Umbilical cord (tissue), 2 donors: ENCODE results near the gene CHST8. TPM values are rescaled to one million over a fixed set of nuclear protein-coding genes. Genes with fewer than 3 reads are reported as not detected.
"Not testable (repeated sequence)": the region's sequence is repeated elsewhere in the genome, so short reads cannot be mapped to it uniquely, and the experiment has no call there.

ENCODE experiments used
- DNase-seq: peaks from one replicate; pipeline ENCODE4 v3.0.0-alpha.2; 2015; ENCODE audit warnings: low spot score
- total RNA-seq: library from RNA; depleted of rRNA; stranded (reverse); fragments of >200 nt; gene quantifications from one replicate; pipeline ENCODE4 v1.2.3, GENCODE V29; 2014; ENCODE audit warnings: low replicate concordance; ENCODE audit not compliant: insufficient read depth

The CHST8 gene
- total RNA-seq, 1 donor from 2014 or later = not detected

DNA sequence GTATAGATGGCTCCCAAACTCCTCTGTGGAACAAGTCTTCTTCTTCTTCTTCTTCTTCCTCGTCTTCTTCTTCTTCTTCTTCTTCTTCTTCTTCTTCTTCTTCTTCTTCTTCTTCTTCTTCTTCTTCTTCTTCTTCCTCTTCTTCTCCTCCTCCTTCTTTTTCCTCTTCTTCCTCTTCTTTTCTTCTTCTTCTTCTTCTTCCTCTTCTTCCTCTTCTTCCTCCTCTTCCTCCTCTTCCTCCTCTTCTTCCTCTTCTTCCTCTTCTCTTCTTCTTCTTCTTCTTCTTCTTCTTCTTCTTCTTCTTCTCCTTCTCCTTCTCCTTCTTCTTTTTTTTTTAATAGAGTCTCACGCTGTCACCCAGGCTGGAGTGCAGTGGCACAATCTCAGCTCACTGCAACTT lies 3.4 kb upstream of the CHST8 start:
- not testable (repeated sequence) for DNase-seq

GRCh38 chr19:33618884-33619283 lies 2.9 kb upstream of the CHST8 start:
- no peak for DNase-seq

DNA sequence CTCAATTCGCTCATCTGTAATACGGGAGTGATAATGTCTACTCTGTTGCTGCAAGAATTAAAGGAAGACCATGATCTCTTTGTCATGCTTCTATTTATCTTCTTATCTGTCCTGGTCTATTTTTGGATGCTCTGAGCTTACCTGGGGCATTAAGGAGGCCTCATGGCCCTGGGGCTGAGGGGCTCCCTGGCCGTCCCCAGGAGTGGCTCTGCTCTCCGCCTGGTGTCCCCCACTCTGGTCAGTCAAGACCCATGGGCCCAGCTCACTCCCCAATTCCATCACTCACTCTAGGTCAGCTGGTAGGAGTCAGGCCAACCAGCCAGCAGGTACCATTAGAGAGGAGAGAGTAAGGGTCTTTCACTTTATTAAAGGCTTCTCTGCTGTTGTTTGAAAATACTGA lies 1.1 kb upstream of the CHST8 start:
- no peak for DNase-seq

DNA sequence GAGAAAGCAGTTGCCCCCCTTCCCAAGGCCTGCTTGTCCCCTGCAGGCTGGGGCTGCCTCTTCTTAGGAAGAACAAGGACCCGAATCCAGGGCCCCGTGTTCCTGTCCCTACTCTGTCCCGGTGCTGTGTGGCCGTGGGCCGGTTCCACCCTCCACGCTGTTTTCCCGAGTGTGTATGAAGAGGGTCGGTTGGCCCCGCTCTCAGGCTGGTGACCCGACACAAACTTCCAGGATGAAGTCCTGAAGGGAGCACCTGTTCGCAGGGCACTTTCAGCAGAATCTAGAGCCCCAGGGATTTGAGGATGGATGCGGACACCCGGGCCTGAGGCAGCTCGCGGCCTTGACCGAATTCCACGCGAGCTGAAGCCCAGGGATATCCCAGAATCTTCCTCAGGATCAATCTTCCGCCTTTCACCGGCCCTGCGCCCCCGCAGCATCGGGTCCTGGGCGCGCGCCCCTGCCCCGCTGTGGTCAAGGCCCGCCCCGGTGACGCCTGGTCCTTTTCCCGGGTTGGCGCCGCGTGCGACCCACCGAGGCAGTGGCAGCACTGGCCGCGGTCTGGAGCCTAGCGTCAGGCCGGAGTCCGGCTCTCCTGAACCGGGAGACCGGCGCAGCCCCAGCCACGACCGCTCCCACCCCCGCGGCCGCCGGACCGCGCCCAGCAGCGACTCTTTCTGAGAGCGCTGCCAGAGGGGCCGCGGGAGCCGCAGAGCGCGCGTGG lies 528 bp upstream of the CHST8 start:
- DNase-seq = no peak

DNA sequence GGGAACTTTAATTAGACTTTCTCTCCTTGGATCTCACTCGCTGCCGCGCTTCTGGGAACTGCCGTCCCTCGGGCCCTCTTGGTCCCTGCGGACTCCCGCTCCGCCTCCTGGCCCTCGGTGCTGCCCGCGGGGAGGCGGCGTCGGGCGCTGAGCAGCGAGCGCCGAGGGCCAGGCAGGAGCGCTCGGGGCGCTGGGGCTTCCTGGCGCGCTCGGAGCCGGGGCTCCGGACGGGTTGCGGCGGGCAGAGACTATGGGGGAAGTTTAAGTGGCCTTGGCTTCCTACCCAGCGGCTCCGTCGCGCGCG lies 704 bp downstream of the CHST8 start:
- DNase-seq = no peak

- no peak for DNase-seq
These were observed 1.2 kb downstream of the CHST8 start for GRCh38 chr19:33622809-33623511.

- DNase-seq = no peak
These were observed 2.8 kb downstream of the CHST8 start for GRCh38 chr19:33624586-33624985.

DNA sequence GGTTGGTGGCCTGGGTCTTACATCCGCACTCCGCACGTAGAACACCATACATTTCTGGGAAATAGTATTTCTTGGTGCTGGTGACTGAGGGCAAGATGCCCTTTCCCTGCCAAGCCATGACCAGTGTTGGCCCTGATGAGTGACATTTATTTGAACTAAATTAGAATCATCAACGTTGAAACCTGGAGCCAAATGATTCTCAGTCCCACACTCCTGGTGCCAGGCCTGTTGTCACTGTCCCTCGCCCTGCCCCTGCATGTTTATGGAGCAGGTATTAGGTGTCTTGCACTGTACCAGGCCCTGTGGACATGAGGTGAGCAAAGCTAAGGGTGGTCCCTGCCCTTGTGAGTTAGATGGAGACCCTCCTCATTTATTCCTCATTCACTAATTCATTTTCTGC lies 5.8 kb downstream of the CHST8 start:
- DNase-seq = no peak

- DNase-seq = no peak
These were observed 6.4 kb downstream of the CHST8 start for GRCh38 chr19:33627962-33628839.

- no peak for DNase-seq
These were observed 7.4 kb downstream of the CHST8 start for GRCh38 chr19:33628921-33629825.

DNA sequence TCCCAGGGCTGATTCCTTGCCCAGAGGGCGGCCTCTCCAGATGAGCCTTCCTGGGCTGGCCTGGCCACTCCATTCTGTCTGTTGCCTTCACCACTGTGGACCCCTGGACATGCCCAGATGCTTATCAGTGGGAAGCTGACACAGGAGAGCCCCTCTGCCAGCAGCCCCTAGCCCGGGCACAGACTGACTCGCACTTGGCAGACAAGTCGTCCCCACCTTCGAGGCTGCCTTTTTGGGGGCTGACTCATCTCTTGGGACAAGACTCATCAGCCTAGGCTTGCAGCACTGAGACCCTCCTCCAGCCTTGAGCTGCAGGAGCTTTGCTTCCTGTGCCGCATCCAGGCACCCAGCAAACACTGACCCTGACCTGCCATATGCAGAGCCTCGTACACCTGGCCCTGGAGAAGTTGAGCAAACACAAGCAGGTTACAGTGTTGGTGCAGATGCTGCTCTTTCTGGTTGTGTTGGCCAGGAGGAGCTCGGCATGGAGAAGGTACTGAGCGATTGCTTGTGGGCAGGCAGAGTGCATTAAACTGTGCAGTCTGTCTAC lies 8.1 kb downstream of the CHST8 start:
- DNase-seq = no peak

- no peak for DNase-seq
These were observed 9.3 kb downstream of the CHST8 start for GRCh38 chr19:33630880-33631608.

GRCh38 chr19:33631609-33631973 lies 9.8 kb downstream of the CHST8 start:
- DNase-seq = no peak

- no peak for DNase-seq
These were observed 12.8 kb downstream of the CHST8 start for GRCh38 chr19:33634361-33635091.

DNA sequence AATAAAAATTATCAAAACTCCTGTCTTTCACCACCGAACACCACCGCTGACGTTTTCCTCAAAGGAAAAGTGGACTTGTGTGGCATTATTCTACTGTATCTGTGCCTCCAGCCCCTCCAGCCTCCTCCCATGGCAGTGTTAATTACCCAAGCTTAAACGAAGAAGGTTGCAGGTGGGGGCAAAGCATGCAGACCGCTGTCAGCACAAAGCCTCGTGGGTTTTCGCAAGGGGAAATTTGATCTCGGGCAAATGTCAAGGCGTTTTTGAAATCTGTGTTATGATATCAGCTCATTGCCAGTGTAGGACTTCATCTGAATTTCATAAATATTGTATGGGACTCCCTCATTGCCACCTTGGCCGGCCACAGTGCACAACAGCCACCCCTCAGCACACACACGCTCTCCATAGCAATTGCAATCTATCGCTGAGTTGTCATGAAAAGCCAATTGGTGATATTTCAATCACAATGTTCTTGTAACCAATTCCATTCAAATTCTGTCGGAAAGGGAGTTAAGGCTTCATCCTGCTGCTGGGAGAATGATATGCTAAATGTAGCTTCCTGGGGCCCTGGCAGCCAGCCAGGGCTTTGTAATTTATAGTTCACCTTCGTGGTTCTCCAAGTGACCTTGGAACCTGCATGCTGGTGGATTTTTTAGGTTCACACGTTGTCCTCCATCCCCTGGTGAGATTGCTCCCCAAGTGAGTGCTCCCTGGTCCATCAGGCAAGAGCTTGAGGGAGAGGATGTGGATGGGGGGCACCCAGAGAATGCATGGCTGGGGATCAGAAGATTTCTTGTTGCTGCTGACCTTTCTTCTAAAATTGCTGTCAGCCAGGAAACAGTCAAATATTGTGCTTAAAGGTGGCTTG lies 16.6 kb downstream of the CHST8 start:
- DNase-seq = no peak

DNA sequence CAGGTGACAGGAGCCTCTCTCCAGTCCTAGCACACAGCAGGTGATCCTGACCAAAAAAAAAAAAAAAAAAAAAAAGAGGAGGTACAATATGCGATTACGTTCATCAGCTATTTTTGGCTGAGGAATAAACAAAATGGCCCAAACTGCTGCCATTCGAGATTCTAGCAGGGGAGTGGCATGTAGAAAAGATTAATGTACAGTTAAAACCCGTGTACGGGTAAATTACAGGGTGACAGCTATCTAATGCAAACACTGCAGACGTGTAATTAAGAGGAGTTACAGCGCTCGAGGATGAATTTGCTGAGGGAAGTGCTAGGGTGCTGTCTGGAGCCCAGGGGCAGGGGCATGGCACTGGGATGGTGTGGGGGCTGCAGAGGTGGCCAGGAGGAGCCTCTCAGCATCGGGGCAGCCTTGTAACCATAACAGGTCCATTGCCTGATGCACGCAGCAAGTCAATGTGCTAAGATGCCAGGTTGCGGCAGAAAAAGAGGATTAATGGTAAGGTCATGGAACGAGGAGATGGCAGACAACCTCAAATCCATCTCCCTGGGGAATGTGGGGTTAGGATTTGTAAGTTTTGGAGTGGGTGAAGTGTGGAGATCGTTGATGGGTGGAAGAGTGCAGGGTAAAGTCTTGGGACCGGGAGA lies 17.4 kb downstream of the CHST8 start:
- DNase-seq = no peak

- DNase-seq = no peak
These were observed 19.0 kb downstream of the CHST8 start for GRCh38 chr19:33640773-33641172.

- DNase-seq = no peak
These were observed 19.5 kb downstream of the CHST8 start for GRCh38 chr19:33641261-33641660.
